Omental fat pad (tissue), 4 donors: ENCODE measurements around the gene RAD50. TPM values are rescaled to one million over a fixed set of nuclear protein-coding genes. Genes with fewer than 3 reads are reported as not detected.
"Not testable (repeated sequence)": the region's sequence is repeated elsewhere in the genome, so short reads cannot be mapped to it uniquely, and the experiment has no call there.

Source experiments
- ATAC-seq: fragments of 150-250 bp; one replicate; pipeline ENCODE4 v1.9.1; 2016; ENCODE audit warnings: mild to moderate bottlenecking, moderate library complexity; ENCODE audit not compliant: low FRiP score
- DNase-seq: peaks from one replicate; pipeline ENCODE4 v3.0.0-alpha.2; 2019; ENCODE audit warnings: low spot score
- CTCF ChIP-seq, 3 donors: fragments of 450-650 bp; IDR thresholded peaks; one replicate each; pipeline ENCODE4 v1.5.1; 2016 to 2017; ENCODE audit warnings: antibody characterized with exemption in 3 of 3, mild to moderate bottlenecking in 3 of 3, moderate library complexity in 2 of 3
- total RNA-seq, 4 donors: library from RNA; depleted of rRNA; stranded (reverse); fragments of >200 nt; gene quantifications; one replicate each; pipeline ENCODE4 v1.1.0, GENCODE V29; 2016

Gene RAD50
- total RNA-seq = 10 to 100 TPM; 23.4 to 37.4 (median 29.8) TPM

- peak; percentile 100 for ATAC-seq
- TF ChIP-seq CTCF (IDR thresholded peaks at IDR 0.05) = no peak
- peak; percentile 85 for DNase-seq
These were observed at the start of gene RAD50 for GRCh38 chr5:132556763-132557477. TSS of gene RAD50 (plus strand) at chr5:132556977. CDS start at chr5:132557325, 348 bp downstream.

GRCh38 chr5:132510076-132510475 lies 46.7 kb upstream of the RAD50 start:
- TF ChIP-seq CTCF (IDR thresholded peaks at IDR 0.05) = no peak
- DNase-seq (no peak), ATAC-seq (no peak)

- not testable (repeated sequence) for DNase-seq, ATAC-seq
These were observed 43.0 kb upstream of the RAD50 start for GRCh38 chr5:132513618-132514336.

- not testable (repeated sequence) for ATAC-seq, DNase-seq
These were observed 34.7 kb upstream of the RAD50 start for GRCh38 chr5:132522067-132522466.

GRCh38 chr5:132524877-132525276 lies 31.9 kb upstream of the RAD50 start:
- ATAC-seq, DNase-seq: not testable (repeated sequence)

GRCh38 chr5:132525299-132525724 lies 31.5 kb upstream of the RAD50 start:
- no peak for TF ChIP-seq CTCF (IDR thresholded peaks at IDR 0.05)
- ATAC-seq = no peak
- DNase-seq = no peak

GRCh38 chr5:132526290-132526973 lies 30.3 kb upstream of the RAD50 start:
- no peak for TF ChIP-seq CTCF (IDR thresholded peaks at IDR 0.05)
- DNase-seq = no peak
- ATAC-seq = peak; percentile 78

- DNase-seq (no peak), ATAC-seq (peak; percentile 34)
- TF ChIP-seq CTCF (IDR thresholded peaks at IDR 0.05) = peak in 1 of 3 donors; percentile 35
These were observed 29.7 kb upstream of the RAD50 start for GRCh38 chr5:132526974-132527564.
